ENCODE results near the gene MCF2L.

MCF2L gene

GRCh38 chr13:113044391-113045114 lies 75.5 kb downstream of the MCF2L start:
- no peak for TF ChIP-seq FOXP2 (optimal IDR thresholded peaks at IDR 0.05; ENCODE audit: borderline replicate concordance, extremely low read depth, extremely low read length, insufficient read depth)
- no peak for TF ChIP-seq POLR2AphosphoS5 (IDR thresholded peaks at IDR 0.05; ENCODE audit: low read depth, low read length)
- TF ChIP-seq TAF1 (IDR thresholded peaks at IDR 0.05; ENCODE audit: borderline replicate concordance, insufficient read depth, low read length) = no peak
- TF ChIP-seq SIN3A (IDR thresholded peaks at IDR 0.05; ENCODE audit: borderline replicate concordance, insufficient read depth, low read length) = no peak
- TF ChIP-seq REST (IDR thresholded peaks at IDR 0.05; ENCODE audit: insufficient read depth in 1 of 2, low read depth in 2 of 2, low read length in 2 of 2) = no peak

GRCh38 chr13:113045251-113046127 lies 76.5 kb downstream of the MCF2L start:
- TF ChIP-seq FOXP2 (optimal IDR thresholded peaks at IDR 0.05; ENCODE audit: borderline replicate concordance, extremely low read depth, extremely low read length, insufficient read depth) (no peak), REST (IDR thresholded peaks at IDR 0.05; ENCODE audit: insufficient read depth in 1 of 2, low read depth in 2 of 2, low read length in 2 of 2) (no peak), POLR2AphosphoS5 (IDR thresholded peaks at IDR 0.05; ENCODE audit: low read depth, low read length) (no peak), TAF1 (IDR thresholded peaks at IDR 0.05; ENCODE audit: borderline replicate concordance, insufficient read depth, low read length) (no peak), SIN3A (IDR thresholded peaks at IDR 0.05; ENCODE audit: borderline replicate concordance, insufficient read depth, low read length) (no peak)

GRCh38 chr13:113046128-113046882 lies 77.3 kb downstream of the MCF2L start:
- no peak for TF ChIP-seq REST (IDR thresholded peaks at IDR 0.05; ENCODE audit: insufficient read depth in 1 of 2, low read depth in 2 of 2, low read length in 2 of 2)
- TF ChIP-seq TAF1 (IDR thresholded peaks at IDR 0.05; ENCODE audit: borderline replicate concordance, insufficient read depth, low read length) = no peak
- TF ChIP-seq SIN3A (IDR thresholded peaks at IDR 0.05; ENCODE audit: borderline replicate concordance, insufficient read depth, low read length) = no peak
- no peak for TF ChIP-seq POLR2AphosphoS5 (IDR thresholded peaks at IDR 0.05; ENCODE audit: low read depth, low read length)
- TF ChIP-seq FOXP2 (optimal IDR thresholded peaks at IDR 0.05; ENCODE audit: borderline replicate concordance, extremely low read depth, extremely low read length, insufficient read depth) = no peak

- TF ChIP-seq SIN3A (IDR thresholded peaks at IDR 0.05; ENCODE audit: borderline replicate concordance, insufficient read depth, low read length) (no peak), TAF1 (IDR thresholded peaks at IDR 0.05; ENCODE audit: borderline replicate concordance, insufficient read depth, low read length) (no peak), FOXP2 (optimal IDR thresholded peaks at IDR 0.05; ENCODE audit: borderline replicate concordance, extremely low read depth, extremely low read length, insufficient read depth) (no peak), POLR2AphosphoS5 (IDR thresholded peaks at IDR 0.05; ENCODE audit: low read depth, low read length) (no peak), REST (IDR thresholded peaks at IDR 0.05; ENCODE audit: insufficient read depth in 1 of 2, low read depth in 2 of 2, low read length in 2 of 2) (no peak)
Observed at GRCh38 chr13:113046883-113047244, 77.8 kb downstream of the MCF2L start.
